NOMO-1 treated with dmso at 0.1 percent for 144 hours (cell line): ENCODE data around the gene CHST11.
"Not testable (repeated sequence)": the region's sequence is repeated elsewhere in the genome, so short reads cannot be mapped to it uniquely, and the experiment has no call there.

Experiments
- DNase-seq: peaks from one replicate; lab custom pipeline; 2025; ENCODE audit not compliant: unreplicated experiment; lab: John Stamatoyannopoulos, UW

Gene CHST11

DNA sequence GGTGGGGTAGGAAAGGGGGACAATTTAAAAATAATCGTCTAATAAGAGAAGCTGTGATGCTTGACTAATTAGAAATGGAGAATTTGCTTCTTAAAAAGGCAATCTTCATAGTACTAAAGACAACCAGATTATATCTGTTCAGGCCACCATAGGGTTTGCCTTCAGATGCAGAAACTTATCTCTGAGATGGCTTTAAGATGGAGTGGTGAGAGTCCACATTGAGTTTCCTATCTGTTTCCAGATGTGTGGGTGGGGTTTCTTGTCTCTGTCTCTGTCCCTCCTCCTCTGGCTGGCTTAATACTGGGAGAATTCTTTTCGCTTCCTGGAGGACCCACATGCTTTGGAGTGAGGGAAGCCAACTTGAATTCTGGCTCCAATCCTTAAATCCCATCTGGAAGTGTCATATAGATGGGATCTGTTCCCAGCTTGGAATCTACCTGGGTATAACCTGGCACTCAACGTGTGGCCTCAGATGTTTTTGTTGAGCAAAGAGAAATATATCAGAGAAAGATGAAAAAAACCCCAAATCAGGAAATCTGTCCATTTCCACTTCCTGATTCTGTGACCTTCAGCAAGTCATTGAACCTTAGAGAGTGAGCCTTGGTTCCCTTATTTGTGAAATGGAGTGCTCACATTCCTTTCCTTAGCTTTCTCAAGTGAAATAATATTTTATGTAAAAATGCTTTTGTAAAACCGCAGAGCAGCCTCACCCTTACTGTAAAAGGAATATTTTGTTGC lies 66.4 kb downstream of the CHST11 start:
- peak; percentile 32 for DNase-seq

GRCh38 chr12:104524034-104524832 lies 67.5 kb downstream of the CHST11 start:
- no peak for DNase-seq

GRCh38 chr12:104526320-104526719 lies 69.6 kb downstream of the CHST11 start:
- DNase-seq: no peak

DNA sequence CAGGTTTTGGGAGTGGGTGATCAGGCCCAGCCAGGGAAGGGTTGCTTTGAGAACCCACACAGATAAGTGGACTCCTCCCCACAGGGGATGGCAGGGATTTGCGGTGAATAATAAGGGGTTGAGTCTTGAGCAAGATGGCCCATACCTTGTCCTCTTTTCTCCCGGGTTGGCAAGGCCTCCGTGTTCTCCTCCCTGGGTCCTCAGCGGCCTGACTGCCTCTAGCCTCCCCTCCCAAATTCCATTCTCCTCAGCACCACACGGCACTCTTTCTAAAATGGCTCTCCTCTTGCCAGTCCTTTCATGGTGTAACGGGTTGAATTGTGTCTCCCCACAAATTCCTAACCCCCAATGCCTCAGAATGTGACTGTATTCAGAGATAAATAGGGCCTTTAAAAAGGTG lies 70.0 kb downstream of the CHST11 start:
- no peak for DNase-seq

DNA sequence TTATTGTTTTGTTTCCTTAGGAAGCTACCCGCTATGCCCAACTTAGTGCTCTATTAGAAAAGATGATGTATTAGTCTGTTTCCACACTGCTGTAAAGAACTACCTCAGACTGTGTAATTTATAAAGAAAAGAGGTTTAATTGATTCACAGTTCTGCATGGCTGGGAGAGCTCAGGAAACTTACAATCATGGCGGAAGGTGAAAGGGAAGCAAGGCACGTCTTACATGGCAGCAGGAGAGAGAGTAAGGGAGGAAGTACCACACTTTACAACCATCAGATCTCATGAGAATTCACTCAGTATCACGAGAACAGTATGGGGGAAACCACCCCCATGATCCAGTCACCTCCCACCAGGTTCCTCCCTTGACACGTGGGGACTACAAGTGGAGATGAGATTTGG lies 70.9 kb downstream of the CHST11 start:
- DNase-seq: not testable (repeated sequence)

DNA sequence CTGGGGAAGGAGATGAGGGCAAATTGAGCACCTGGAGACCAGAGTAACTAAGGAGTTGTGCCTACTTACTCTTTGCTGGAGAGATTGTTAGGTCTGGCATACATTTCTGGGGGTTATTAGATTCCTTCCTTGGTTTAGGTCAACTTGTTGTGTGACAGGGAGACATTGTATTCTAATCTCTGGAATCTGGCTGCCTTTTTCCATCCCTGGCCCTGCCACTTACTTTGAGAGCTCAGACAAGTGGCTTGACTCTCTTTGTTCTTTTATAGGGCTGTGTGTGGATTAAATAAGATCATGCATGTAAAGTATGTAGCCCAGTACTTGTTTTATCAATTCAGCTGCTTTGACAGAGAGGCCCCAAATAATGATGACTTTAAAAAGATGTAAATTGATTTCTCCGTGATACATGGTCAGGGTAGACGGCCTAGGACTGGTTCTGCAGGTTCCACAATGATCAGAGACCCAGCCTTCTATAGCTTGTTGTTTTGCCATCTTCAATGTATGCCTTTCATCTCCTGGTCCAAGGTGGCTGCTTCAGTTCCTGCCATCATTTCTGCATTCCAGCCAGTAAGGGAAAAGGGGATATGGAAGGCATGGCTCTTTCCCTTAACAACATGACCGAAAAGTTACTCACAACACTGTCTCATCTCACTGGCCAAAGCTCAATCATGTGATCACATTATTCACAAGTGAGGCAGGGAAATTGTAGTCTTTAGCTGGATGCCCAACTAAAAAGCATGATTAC lies 72.6 kb downstream of the CHST11 start:
- DNase-seq: no peak

- no peak for DNase-seq
Measured at GRCh38 chr12:104532636-104533035, 75.9 kb downstream of the CHST11 start.

GRCh38 chr12:104533134-104533533 lies 76.4 kb downstream of the CHST11 start:
- DNase-seq: no peak

- peak; percentile 8 for DNase-seq
Measured at GRCh38 chr12:104534162-104534856, 77.6 kb downstream of the CHST11 start.

DNA sequence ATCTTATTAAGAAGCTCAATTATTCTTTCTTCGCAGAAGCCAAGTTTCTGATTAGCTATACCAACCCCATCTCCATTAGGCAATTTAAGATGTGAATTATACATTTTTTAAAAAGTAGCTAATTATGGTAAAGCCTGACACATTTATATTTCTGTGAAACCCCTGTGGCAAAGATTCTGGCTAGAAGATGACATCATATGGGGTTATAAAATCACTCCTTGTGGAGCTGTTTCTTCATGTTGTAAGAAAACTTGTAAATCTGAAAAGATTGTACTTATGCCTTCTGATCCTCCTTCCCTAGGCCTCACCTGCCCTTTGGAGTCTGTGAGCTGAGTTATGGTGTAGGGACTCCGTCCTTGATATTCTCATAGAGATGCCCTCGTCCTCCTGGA lies 78.1 kb downstream of the CHST11 start:
- no peak for DNase-seq

DNA sequence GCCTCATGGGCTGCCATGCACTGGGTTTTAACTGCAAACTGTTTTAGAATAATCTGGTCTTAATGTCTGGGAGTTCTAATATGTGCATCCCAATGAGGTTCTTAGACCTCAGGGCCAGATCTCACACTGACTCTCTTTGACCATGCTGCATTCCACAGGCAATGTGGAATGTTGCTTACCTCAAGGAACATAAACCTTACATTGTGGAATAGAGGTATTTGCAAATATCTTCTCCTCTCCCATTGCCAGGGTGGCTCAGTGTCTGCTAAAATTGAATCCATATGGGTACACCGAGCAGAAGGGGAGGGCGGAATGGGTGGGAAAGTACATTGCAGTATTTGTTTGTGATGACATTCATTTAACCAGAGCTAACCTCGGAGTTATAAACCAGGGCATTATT lies 78.6 kb downstream of the CHST11 start:
- no peak for DNase-seq

GRCh38 chr12:104536841-104537240 lies 80.1 kb downstream of the CHST11 start:
- DNase-seq: no peak

DNA sequence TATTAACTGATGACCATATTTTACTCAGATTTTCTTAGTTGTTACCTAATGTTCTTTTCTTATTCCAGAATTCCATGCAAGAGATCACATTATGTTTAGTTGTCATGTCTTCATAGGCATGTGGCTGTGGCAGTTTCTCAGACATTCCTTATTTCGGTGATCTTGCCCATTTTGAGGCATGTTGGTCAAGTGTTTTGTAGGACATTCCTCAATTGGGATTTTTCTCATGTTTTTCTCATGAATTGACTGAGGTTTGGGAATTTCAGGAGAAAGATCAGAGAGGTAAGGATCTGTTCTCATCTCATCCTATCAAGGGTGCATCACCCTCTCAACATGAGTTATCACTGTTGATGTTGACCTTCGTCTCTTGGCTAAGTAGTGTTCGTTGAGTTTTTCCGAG lies 81.3 kb downstream of the CHST11 start:
- DNase-seq: no peak

GRCh38 chr12:104538891-104539462 lies 82.2 kb downstream of the CHST11 start:
- no peak for DNase-seq

DNA sequence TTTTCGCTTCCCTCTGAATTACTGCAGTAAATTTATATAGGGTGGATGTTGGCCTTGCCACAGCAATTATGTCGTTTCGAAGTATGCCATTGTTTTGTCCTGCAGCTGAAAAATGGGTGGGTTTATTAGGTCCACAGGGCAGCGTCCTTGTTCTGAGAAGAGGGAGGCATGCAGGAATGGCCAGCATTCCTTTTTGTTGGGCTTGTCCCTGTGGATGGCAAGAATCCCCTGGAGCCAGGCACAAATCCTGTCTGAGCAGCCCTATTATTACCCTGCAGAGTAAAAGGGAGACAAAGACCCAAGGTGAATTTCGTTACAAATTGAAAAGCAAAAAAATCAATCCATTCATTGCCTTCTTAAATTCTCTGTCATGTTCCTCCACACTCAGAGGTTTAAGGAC lies 88.1 kb downstream of the CHST11 start:
- DNase-seq: no peak

GRCh38 chr12:104546575-104546974 lies 89.8 kb downstream of the CHST11 start:
- DNase-seq: peak; percentile 27

GRCh38 chr12:104547235-104547634 lies 90.5 kb downstream of the CHST11 start:
- no peak for DNase-seq

- no peak for DNase-seq
Measured at GRCh38 chr12:104549815-104550480, 93.2 kb downstream of the CHST11 start.

DNA sequence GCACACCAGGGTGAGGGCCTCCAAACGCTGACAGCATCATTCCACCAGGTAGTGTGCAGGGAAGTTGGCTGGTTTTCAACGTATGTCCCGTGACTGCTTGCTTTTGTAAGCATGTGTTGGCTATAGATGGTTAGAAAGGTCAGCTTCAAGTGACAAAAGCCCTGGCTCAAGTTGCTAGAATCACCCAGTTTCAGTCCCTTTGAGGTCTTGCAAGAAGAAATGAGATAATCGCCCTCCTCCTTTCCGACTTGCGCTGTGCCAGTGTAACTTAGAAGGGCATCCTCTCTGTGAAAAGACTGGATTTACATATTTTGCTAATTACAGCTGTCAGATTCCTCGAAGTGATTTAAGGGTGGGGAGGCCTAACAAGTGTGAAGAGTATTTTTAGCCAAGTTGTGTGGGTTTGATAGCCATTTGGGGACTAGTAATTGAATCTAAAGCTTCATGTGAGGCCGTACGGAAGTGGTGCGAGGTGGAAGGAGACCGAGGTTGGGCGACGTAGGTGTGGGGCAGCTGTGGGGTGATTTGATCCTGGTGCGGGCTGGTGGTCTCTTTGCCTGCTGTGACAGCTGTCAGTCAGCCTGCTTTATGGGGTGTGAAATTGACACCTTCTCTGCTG lies 94.7 kb downstream of the CHST11 start:
- no peak for DNase-seq

DNA sequence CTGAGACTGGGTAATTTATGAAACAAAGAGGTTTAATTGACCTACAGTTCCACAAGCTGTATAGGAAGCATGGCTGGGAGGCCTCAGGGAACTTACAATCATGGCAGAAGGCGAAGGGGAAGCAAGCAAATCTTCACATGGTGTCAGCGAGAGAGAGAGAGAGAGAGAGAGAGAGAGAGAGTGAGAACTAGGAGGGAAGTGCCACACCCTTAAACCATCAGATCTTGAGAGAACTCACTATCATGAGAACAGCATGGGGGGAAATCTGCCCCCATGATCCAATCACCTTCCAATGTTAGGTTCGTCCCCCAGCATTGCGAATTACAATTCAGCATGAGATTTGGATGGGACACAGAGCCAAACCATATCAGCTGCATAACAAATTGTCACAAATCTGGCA lies 96.7 kb downstream of the CHST11 start:
- no peak for DNase-seq
